GOT3 (cell line): ENCODE results near the gene MOV10.

ENCODE experiments used
- DNase-seq: peaks from one replicate; lab custom pipeline; 2025; ENCODE audit warnings: mixed read lengths; lab: John Stamatoyannopoulos, UW

MOV10 gene

DNA sequence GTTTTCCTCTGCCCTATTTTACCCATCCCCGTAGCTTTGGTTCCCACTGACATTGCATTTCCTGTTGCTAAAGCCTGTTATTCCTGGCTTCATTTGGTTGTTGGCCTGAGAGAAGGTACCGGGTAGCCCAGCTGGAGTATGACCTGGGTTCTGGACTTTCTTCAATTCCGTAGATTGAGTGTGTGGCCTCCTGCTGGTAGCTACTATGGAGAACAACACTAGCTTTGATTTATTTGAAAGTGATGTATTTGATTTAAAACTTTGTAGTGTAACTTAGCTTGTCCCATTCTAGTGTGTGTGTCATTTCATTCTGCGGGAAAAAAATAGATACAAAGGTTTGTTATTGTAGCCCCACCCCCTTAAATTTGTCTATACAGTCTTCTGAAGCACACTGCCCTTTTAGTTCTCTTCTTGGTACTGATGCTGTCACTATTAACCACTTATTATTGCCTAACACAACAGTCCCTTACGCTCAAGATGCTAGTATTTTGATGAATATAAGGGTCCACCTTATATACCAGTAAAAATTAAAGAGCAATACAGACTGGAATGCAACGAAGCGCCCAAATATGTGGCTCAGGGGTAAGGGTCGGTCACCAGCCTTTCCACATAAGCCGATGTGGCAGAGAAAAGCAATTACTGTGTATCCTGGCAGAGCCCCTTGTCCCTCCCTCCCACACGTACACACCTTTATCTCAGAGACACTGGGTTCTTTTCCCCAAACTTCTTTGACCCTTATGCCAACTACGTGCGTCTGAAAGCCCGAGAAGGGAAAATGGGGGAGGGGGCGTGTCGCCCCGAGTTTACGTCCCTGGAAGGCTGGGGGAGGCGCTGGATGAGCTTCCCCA, 643 bp upstream of the MOV10 start:
- no peak for DNase-seq

DNA sequence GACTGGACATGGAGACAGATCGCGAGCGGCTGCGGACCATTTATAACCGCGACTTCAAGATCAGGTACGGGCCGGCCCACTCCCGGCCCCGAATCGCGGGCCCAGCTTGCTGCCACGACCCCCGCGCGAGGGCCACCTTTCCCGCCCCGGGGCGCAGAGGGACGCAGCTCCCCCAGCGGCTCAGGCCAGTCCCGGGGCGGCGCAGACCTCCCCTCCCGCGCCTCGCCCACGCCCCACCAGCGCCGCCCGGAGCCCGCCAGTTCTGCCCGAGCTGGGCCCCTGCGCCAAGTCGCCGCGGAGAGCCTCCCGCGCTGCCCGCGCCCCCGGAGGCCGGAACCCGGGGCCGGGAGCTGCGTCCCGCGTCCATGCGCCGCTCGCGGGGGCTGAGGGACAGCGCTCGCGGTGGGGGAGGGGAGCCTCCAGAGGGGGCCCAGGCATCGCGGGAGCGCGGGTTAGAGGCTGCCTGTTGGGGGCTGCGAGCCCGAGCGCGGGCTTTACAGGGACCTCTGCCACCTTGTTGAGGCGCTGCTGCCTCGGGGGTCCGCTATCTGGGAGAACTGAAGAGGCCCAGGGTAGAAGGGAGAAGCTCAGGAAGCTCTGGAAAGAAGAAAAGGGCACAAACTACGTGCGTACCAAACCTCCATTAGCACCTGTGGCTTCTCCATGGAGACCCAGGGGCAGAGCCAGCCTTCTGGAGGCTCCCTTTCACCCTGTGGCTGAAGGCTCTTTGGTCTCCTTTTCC, 698 bp downstream of the MOV10 start:
- DNase-seq, result no peak

DNA sequence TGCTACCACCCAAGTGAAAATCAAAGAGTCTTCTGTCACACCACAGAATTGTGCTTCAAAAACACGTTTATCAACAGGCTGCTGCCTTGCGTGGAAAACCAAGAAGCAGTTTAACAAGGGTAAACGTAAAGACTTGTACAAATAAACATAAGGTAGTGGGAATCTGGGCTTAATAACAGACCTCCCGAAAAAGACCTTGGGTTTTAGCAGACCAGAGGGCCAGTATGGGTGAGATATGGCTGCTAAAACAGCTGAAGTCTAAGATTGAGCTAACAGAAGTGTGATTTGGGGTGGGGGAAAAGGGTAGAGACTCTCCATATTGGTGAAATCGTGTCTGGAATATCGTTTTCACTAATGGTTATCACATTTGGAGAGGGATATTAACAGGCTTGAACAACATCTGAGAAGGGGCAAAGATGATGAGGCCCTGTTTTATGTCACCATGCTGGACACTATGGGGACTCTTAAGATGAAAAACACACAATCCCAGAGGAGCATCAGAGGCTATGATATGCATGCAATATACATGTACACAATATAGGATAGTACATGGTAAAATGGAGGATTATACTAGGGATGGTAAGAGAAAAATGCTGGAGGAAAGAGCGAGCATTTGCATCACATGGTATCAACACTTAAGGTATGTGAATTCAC, 1.4 kb downstream of the MOV10 start:
- no peak for DNase-seq

DNA sequence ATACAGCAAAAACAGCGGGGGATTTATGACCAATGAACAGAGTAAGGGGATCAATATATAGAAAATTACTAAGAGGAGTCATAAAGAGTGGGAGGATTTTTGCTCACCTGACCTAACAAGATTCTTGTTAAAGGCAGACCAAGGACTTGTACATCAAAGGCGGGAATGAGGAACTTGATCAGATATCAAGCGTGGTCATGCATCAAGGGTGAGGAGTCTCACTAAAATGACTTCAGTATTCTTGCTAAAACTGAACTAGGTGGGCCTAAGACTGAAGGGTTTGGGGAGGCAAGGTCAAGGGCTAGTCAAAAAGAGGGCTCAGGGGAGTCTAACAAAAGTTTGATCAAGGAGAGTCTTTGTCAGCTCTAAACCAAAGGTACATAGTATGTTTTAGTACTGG, 2.1 kb downstream of the MOV10 start:
- no peak for DNase-seq

DNA sequence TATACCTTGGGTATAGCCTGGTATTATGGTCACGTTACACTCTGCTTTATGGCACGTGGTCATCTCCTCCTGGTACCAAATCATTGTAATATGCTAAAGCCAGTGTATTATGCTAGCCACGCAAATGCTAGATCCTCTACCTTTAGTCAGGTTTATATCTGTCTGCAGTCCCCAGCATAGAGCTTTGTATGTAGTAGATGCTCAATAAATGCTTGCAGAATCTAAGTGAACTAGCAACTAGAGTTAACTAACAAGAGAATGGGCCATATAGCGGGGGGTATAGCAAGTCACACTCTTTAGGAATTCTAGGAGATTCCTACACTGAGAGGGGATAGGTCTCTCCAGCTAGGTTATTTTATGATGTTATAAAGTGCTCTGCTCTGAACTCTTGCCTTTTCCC, 3.0 kb downstream of the MOV10 start:
- DNase-seq, result no peak

DNA sequence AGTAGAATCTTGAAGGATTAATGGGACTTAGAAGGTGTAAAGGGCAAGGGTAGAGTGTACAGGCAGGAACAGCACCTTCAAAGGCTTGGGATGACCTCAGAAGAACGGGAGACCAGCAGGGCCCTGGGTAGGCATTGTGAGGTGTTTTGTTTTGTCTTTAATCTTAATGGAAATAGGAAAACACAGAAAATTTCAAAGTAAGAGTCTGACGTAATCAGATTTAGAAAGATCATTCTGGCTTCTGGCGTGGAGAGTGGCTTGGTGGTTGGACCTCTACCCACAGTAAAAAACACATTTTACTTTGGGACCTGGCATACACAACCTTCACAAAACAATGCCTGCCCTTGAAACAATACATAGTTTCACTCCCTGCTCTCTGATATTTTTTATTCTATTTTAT, 4.1 kb downstream of the MOV10 start:
- no peak for DNase-seq

DNA sequence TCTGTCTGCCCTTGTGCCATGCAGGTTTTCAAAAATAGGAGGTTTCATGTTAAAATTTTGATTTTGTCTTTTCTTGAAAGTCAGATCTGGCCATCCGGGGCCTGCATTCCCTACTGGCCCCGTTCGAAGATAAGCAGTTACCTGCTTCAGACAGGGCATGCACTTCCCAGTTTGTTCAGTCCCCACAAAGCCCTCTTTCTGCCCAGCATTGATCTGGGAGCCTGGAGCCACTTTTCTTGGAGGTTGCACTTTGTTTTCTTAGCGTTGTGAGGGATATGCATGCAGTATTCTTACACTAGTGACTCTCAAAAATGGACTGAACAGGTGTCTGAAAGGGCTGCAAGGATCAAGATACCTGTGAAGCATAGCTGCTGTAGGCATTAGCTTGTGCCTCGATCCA, 11.5 kb downstream of the MOV10 start:
- DNase-seq, result no peak

DNA sequence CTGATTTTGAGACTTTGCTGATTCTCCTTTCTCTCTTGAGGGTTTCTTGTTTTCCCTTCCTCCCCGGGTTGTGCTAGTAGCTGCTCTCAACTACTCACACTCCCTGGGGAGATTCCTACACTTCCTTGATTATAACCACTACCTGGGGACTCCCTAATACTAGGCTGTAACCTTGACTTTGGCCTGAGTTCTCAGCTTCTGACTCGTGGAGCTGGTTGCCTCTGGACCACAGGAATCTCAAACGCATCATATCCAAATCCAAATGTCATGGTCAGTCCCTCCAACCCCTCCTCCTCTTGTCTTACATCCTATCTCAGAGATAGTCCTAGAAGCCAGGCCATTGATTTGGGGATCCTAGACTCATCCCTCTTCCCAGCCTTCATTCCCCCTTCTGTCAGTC, 12.0 kb downstream of the MOV10 start:
- no peak for DNase-seq

DNA sequence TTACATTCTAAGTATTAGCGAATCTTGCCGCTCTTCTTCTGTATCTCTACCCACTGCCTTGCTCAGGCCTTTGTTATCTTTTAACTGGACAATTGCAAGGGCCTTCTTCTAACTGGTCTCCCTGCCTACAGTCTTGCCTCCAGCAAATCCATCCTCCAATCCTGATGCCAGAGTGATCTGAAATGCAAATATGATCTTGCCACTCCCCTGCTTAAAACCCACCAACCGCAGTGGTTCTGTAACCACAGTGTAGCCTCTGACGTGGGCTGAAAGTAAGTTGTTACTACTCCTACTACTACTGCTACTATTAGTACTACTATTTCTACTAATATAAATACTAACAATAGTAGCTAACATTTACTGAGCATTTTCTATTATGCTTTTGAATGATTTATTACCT, 12.4 kb downstream of the MOV10 start:
- DNase-seq, result no peak

DNA sequence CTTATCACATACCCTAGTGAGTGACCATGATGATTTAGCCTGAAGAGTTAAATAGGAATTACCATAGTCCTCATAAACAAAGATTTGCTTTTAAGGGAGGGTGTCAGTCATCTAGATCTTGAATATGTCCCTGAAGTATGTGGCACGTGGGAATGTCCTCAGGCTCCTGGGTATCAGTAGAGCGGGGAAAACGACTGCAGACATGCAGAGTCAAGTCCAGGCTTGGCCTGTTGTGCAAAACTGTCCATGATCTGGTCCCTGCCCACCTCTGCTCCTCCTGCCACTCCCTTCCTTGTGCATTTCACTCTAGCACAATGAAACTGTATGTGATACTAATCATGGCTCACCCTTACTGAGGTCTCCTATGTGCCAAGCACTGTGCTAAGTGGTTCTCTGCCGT, 12.9 kb downstream of the MOV10 start:
- DNase-seq, result no peak

DNA sequence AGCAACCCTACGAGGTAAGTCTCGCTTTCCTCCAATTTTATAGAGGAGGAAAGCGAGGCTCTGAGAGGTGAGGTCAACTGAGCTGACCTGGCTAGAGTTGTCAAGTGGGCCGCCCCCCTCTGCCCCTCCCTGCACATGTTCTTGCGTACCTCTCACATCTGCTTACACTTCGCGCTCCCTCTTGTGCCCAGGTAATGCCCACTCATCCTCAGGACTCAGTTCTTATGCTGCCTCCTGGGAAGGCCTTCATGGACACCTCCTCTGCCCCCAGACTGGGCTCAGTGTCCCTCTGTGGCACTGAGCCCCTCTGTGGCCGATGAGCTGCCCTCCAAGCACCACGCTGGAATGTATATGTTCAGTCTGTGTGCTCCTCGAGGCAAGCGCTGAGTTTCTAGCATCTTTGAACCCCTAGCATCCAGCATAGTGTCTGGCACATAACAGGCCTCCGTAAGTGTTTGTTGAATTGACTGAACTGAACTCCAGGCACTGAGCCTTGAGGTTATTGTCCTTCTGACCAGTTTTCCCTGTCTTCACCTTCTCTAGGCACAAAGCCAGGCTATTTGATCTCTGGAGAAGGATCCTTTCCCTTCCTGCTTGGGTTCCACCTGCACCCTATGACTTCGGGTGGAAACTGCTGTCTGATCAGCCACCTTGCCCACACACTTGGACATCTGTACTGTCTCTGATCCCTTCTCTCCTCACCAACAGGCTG, 13.5 kb downstream of the MOV10 start:
- DNase-seq, result no peak

DNA sequence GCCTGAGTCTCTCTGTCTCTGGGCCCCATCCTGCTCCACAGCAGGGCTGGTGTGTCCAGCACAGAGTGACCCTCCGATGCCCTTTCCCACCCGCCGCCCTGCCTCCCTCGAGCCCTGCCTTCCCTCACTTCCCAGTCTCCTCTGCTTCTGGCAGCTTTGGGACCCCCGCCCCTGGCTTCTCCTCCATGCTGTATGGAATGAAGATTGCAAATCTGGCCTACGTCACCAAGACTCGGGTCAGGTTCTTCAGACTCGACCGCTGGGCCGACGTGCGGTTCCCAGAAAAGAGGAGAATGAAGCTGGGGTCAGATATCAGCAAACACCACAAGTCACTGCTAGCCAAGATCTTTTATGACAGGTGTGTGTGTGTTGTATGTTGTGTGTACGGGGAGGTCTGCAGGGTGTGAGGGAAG, 14.3 kb downstream of the MOV10 start:
- DNase-seq, result no peak

DNA sequence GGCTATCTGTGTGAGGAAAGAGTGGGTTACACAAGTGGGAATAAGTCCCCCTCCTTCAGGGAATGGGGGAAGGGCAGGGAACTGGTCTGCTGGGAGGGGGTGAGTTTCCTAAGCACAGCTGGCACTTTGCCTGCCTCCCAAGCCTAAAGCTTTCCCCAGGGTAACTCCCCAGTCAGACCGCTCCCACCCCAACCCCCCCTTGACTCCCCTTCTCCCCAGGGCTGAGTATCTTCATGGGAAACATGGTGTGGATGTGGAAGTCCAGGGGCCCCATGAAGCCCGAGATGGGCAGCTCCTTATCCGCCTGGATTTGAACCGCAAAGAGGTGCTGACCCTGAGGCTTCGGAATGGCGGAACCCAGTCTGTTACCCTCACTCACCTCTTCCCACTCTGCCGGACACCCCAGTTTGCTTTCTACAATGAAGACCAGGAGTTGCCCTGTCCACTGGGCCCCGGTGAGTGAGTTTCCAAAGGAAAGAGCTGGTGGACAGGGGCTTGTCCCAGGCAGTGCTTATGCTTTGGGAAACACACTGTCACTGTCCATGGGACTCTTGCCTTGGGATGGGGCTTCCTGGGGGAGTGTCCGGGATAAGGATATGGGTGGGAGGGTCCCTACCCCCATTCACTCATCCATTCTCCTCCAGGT, 14.9 kb downstream of the MOV10 start:
- no peak for DNase-seq

DNA sequence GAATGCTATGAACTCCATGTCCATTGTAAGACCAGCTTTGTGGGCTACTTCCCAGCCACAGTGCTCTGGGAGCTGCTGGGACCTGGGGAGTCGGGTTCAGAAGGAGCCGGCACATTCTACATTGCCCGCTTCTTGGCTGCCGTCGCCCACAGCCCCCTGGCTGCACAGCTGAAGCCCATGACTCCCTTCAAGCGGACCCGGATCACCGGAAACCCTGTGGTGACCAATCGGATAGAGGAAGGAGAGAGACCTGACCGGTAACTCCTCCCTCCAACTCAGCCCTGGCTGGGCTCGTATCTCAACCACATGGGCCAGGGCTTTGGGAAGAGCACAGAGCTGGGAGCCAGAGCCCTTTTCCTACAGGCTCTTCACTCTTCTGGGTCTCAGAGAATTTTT, 15.4 kb downstream of the MOV10 start:
- DNase-seq, result no peak

DNA sequence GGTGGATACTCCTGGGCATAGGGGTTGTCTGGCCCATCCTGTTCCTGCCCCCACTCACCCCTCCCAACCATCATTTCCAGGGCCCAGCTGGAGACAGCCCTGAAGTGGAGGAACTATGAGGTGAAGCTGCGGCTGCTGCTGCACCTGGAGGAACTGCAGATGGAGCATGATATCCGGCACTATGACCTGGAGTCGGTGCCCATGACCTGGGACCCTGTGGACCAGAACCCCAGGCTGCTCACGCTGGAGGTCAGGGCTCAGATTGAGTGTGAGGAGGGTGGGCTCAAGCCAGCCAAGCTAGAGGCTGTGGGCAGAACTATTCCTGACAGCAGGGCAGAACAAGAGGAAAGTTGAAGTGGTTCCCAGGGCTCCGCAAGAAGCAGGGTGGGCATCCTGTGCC, 18.2 kb downstream of the MOV10 start:
- no peak for DNase-seq

DNA sequence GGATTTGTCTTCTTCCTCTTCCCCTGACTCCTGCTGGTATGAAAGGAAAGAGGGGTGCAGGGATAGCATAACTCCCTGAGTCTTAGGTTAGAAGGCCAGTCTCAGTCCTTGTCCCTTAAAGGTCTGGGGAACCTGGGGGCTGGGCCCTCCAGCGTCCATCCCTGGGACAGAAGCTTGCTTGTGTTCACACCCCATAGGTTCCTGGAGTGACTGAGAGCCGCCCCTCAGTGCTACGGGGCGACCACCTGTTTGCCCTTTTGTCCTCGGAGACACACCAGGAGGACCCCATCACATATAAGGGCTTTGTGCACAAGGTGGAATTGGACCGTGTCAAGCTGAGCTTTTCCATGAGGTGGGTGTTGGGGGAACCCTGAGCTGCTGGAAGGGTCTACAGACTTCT, 19.4 kb downstream of the MOV10 start:
- DNase-seq, result no peak

DNA sequence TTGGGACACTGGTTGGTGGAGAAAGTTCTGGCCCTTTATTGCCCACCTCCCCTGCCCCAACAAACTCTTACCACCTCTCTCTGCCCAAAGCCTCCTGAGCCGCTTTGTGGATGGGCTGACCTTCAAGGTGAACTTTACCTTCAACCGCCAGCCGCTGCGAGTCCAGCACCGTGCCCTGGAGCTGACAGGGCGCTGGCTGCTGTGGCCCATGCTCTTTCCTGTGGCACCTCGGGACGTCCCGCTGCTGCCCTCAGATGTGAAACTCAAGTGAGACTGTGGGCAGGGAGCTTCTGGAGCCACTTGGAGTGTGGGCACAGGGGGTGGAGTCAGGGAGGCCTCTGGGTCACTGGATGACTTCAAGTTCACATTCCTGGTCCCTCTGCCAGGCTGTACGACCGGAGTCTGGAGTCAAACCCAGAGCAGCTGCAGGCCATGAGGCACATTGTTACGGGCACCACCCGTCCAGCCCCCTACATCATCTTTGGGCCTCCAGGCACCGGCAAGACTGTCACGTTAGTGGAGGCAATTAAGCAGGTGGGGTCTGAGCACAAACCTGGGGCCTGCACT, 20.0 kb downstream of the MOV10 start:
- DNase-seq, result no peak

DNA sequence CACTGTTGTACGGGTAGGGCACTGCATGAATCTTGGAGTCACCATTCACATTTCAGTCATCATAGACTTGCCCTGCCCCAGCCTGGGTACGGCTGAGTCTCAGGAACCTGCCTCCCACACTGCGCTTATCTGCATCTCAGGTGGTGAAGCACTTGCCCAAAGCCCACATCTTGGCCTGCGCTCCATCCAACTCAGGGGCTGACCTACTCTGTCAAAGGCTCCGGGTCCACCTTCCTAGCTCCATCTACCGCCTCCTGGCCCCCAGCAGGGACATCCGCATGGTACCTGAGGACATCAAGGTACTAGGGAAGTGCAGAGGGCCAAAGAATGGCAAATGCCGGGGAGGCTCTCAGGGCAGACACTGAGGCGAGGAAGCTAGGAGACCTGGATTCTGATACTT, 20.8 kb downstream of the MOV10 start:
- no peak for DNase-seq

DNA sequence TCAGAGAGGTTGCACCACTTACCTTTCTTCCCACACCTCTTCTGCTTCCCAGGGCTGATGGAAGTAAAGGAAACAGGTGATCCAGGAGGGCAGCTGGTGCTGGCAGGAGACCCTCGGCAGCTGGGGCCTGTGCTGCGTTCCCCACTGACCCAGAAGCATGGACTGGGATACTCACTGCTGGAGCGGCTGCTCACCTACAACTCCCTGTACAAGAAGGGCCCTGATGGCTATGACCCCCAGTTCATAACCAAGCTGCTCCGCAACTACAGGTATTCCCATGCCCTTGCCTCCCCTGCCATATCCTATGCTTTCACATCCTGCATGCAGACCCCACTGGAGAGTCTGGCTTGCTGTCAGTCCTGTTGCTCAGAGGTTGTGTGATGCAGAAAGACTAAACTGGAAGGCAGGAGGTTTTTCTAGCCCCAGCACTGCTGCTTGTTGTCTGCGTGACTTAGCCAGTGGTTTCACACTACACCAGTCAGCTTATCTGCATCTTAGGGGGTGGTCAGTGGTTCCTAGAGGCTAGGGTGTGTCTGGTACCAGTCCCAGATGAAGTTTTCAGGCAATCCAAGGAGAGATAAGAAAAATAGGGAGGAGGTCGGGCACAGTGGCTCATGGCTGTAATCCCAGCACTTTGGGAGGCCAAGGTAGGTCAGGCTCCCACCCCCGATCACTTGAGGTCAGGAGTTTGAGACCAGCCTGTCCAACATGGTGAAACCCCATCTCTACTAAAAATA, 22.3 kb downstream of the MOV10 start:
- no peak for DNase-seq

DNA sequence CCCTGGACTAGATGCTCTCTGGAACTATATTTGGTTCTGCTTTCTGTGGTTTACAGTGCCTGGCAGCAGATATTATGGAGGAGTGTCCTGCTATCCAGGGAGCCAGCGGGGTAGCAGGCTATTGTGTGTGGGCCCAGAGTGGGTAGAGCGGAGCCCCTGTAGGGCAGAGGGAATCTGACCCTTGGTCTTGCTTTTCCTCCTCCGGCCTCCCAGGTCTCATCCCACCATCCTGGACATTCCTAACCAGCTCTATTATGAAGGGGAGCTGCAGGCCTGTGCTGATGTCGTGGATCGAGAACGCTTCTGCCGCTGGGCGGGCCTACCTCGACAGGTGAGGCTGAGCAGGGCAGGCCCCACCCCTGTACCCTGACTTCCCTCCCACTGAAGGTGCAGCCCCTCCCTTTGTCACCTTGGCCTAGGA, 23.3 kb downstream of the MOV10 start:
- no peak for DNase-seq
